SK-N-SH treated with all-trans-retinoic acid at 6 μM for 48 hours (cell line): Measurements from ENCODE around the gene CNTNAP2.

Experiments used
- ATAC-seq: fragments of 200-7000 bp; cut with Tn5 transposase; 3 replicates; pipeline ENCODE4 v1.9.1; 2020; ENCODE audit warnings: mild to moderate bottlenecking, moderate library complexity
- ARNTL ChIP-seq: fragments of 450-650 bp; formaldehyde crosslinking; IDR thresholded peaks from 2 replicates; pipeline ENCODE4 v1.5.0; 2020; ENCODE audit warnings: low read depth, mild to moderate bottlenecking, moderate library complexity, borderline replicate concordance
- BACH2 ChIP-seq: fragments of 250-450 bp; sonication (Bioruptor Pico); IDR thresholded peaks from 2 replicates; pipeline ENCODE4 v1.9.0; 2021; ENCODE audit warnings: mild to moderate bottlenecking, borderline replicate concordance
- CREB5 ChIP-seq: fragments of 250-450 bp; sonication (Bioruptor Pico); IDR thresholded peaks from 2 replicates; pipeline ENCODE4 v1.5.1; 2020; ENCODE audit warnings: low read depth, mild to moderate bottlenecking, moderate library complexity
- CSDC2 ChIP-seq: fragments of 250-450 bp; sonication (Bioruptor Pico); IDR thresholded peaks from 2 replicates; pipeline ENCODE4 v1.5.0; 2020; ENCODE audit warnings: mild to moderate bottlenecking, moderate library complexity
- ESRRG ChIP-seq: fragments of 250-450 bp; sonication (Bioruptor Pico); IDR thresholded peaks from 2 replicates; pipeline ENCODE4 v1.6.1; 2021; ENCODE audit warnings: mild to moderate bottlenecking
- GLIS3 ChIP-seq: fragments of 250-450 bp; sonication (Bioruptor Pico); IDR thresholded peaks from 2 replicates; pipeline ENCODE4 v1.5.0; 2020; ENCODE audit warnings: mild to moderate bottlenecking, moderate library complexity
- ISL1 ChIP-seq: fragments of 250-450 bp; sonication (Bioruptor Pico); IDR thresholded peaks from 2 replicates; pipeline ENCODE4 v2.1.2; 2022; ENCODE audit warnings: mild to moderate bottlenecking, moderate library complexity
- OSR1 ChIP-seq: fragments of 250-450 bp; sonication (Bioruptor Pico); IDR thresholded peaks from 2 replicates; pipeline ENCODE4 v1.8.0; 2022; ENCODE audit warnings: moderate library complexity, mild to moderate bottlenecking, inconsistent platforms
- PATZ1 ChIP-seq: fragments of 250-450 bp; sonication (Bioruptor Pico); IDR thresholded peaks from 2 replicates; pipeline ENCODE4 v1.8.0; 2020; ENCODE audit warnings: mild to moderate bottlenecking, moderate library complexity, borderline replicate concordance
- POU6F1 ChIP-seq: fragments of 250-450 bp; sonication (Bioruptor Pico); IDR thresholded peaks from 2 replicates; pipeline ENCODE4 v1.8.0; 2021; ENCODE audit warnings: low read depth, mild to moderate bottlenecking, moderate library complexity, borderline replicate concordance
- PPARA ChIP-seq: fragments of 250-450 bp; sonication (Bioruptor Pico); IDR thresholded peaks from 2 replicates; pipeline ENCODE4 v1.5.0; 2020; ENCODE audit warnings: mild to moderate bottlenecking, borderline replicate concordance
- SNAI2 ChIP-seq: fragments of 250-450 bp; sonication (Bioruptor Pico); IDR thresholded peaks from 2 replicates; pipeline ENCODE4 v1.5.0; 2020; ENCODE audit warnings: mild to moderate bottlenecking, moderate library complexity
- TCF4 ChIP-seq: fragments of 250-450 bp; sonication (Bioruptor Pico); IDR thresholded peaks from 2 replicates; pipeline ENCODE4 v1.8.0; 2021; ENCODE audit warnings: mild to moderate bottlenecking, moderate library complexity, borderline replicate concordance
- TOX ChIP-seq: fragments of 250-450 bp; sonication (Bioruptor Pico); IDR thresholded peaks from 2 replicates; pipeline ENCODE4 v1.8.0; 2021; ENCODE audit warnings: mild to moderate bottlenecking, moderate library complexity, borderline replicate concordance
- ZC3H10 ChIP-seq: fragments of 250-450 bp; sonication (Bioruptor Pico); IDR thresholded peaks from 2 replicates; pipeline ENCODE4 v1.5.1; 2021; ENCODE audit warnings: mild to moderate bottlenecking, moderate library complexity
- ZFP3 ChIP-seq: fragments of 250-450 bp; sonication (Bioruptor Pico); IDR thresholded peaks from 2 replicates; pipeline ENCODE4 v1.5.0; 2020; ENCODE audit warnings: mild to moderate bottlenecking, moderate library complexity
- ZFP30 ChIP-seq: fragments of 450-650 bp; formaldehyde crosslinking; IDR thresholded peaks from 2 replicates; pipeline ENCODE4 v1.5.0; 2022; ENCODE audit warnings: mild to moderate bottlenecking, moderate library complexity
- ZNF565 ChIP-seq: fragments of 450-650 bp; formaldehyde crosslinking; conservative IDR thresholded peaks from 2 replicates; pipeline ENCODE4 v1.5.0; 2020; ENCODE audit warnings: low read depth, mild to moderate bottlenecking, moderate library complexity
- ZNF70 ChIP-seq: fragments of 450-650 bp; formaldehyde crosslinking; IDR thresholded peaks from 2 replicates; pipeline ENCODE4 v1.5.0; 2020; ENCODE audit warnings: mild to moderate bottlenecking, moderate library complexity
- ZNF8 ChIP-seq: fragments of 450-650 bp; formaldehyde crosslinking; IDR thresholded peaks from 2 replicates; pipeline ENCODE4 v1.5.0; 2020; ENCODE audit warnings: mild to moderate bottlenecking, moderate library complexity
- TF ChIP-seq, protein P1 (sequence below): fragments of 250-450 bp; sonication (Bioruptor Pico); IDR thresholded peaks from 2 replicates; pipeline ENCODE4 v1.5.1; 2021; ENCODE audit warnings: mild to moderate bottlenecking, moderate library complexity
- TF ChIP-seq, protein P2 (sequence below): fragments of 250-450 bp; sonication (Bioruptor Pico); IDR thresholded peaks from 2 replicates; pipeline ENCODE4 v1.5.0; 2020; ENCODE audit warnings: mild to moderate bottlenecking, moderate library complexity

CNTNAP2 gene

GRCh38 chr7:146528581-146528980, 412.0 kb downstream of the CNTNAP2 start:
- TF ChIP-seq ZNF70 (CRISPR knock-in tag), result no peak
- TF ChIP-seq TOX (CRISPR knock-in tag), result no peak
- no peak for ATAC-seq

DNA sequence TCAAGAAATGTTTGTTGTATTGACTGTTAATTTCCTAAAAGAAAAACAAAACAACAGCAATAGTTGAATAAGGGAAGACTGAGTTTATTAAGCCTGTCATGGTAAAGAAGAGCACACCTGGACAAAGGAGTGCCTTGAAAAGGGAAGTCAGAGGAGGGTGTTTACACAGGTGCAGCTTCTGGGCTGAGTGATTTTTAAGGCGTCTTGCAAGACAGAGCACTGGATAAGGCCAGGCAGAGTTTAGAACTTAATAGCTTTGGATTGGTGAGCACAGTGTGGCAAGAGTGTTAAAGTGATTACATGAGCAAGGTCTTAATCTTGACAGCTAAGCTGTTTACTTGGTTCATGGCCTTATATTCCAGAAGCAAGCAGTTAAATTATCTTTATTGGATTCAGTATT, 423.2 kb downstream of the CNTNAP2 start:
- TF ChIP-seq, protein P1, sequence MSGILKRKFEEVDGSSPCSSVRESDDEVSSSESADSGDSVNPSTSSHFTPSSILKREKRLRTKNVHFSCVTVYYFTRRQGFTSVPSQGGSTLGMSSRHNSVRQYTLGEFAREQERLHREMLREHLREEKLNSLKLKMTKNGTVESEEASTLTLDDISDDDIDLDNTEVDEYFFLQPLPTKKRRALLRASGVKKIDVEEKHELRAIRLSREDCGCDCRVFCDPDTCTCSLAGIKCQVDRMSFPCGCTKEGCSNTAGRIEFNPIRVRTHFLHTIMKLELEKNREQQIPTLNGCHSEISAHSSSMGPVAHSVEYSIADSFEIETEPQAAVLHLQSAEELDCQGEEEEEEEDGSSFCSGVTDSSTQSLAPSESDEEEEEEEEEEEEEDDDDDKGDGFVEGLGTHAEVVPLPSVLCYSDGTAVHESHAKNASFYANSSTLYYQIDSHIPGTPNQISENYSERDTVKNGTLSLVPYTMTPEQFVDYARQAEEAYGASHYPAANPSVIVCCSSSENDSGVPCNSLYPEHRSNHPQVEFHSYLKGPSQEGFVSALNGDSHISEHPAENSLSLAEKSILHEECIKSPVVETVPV, result no peak
- no peak for TF ChIP-seq PPARA (CRISPR knock-in tag)
- no peak for TF ChIP-seq BACH2 (CRISPR knock-in tag)
- no peak for TF ChIP-seq ZFP30
- no peak for TF ChIP-seq ARNTL (CRISPR knock-in tag)
- TF ChIP-seq SNAI2 (CRISPR knock-in tag), result no peak
- TF ChIP-seq ZC3H10 (CRISPR knock-in tag), result no peak
- no peak for TF ChIP-seq ESRRG
- no peak for TF ChIP-seq ZNF70 (CRISPR knock-in tag)

GRCh38 chr7:146542101-146542500, 425.5 kb downstream of the CNTNAP2 start:
- TF ChIP-seq SNAI2 (CRISPR knock-in tag) (no peak), ZNF565 (CRISPR knock-in tag) (no peak), ZC3H10 (CRISPR knock-in tag) (no peak), TCF4 (CRISPR knock-in tag) (no peak), TOX (CRISPR knock-in tag) (no peak), GLIS3 (CRISPR knock-in tag) (no peak), OSR1 (CRISPR knock-in tag) (no peak), ESRRG (no peak), ZFP3 (no peak), CREB5 (CRISPR knock-in tag) (no peak), ZNF8 (no peak), ISL1 (CRISPR knock-in tag) (no peak), PPARA (CRISPR knock-in tag) (no peak), CSDC2 (CRISPR knock-in tag) (no peak), ARNTL (CRISPR knock-in tag) (no peak), POU6F1 (CRISPR knock-in tag) (no peak), PATZ1 (CRISPR knock-in tag) (no peak), ZNF70 (CRISPR knock-in tag) (no peak)
- TF ChIP-seq, protein P2, sequence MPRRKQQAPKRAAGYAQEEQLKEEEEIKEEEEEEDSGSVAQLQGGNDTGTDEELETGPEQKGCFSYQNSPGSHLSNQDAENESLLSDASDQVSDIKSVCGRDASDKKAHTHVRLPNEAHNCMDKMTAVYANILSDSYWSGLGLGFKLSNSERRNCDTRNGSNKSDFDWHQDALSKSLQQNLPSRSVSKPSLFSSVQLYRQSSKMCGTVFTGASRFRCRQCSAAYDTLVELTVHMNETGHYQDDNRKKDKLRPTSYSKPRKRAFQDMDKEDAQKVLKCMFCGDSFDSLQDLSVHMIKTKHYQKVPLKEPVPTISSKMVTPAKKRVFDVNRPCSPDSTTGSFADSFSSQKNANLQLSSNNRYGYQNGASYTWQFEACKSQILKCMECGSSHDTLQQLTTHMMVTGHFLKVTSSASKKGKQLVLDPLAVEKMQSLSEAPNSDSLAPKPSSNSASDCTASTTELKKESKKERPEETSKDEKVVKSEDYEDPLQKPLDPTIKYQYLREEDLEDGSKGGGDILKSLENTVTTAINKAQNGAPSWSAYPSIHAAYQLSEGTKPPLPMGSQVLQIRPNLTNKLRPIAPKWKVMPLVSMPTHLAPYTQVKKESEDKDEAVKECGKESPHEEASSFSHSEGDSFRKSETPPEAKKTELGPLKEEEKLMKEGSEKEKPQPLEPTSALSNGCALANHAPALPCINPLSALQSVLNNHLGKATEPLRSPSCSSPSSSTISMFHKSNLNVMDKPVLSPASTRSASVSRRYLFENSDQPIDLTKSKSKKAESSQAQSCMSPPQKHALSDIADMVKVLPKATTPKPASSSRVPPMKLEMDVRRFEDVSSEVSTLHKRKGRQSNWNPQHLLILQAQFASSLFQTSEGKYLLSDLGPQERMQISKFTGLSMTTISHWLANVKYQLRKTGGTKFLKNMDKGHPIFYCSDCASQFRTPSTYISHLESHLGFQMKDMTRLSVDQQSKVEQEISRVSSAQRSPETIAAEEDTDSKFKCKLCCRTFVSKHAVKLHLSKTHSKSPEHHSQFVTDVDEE (CRISPR knock-in tag), result no peak
- TF ChIP-seq, all 23 proteins: peak for 0
- no peak for ATAC-seq

More for the DNA sequence above, 423.2 kb downstream of the CNTNAP2 start:
- no peak for ATAC-seq
